Esophagus muscularis mucosa (tissue), 4 donors: ENCODE results near the gene RPL18A. TPM values are rescaled to one million over a fixed set of nuclear protein-coding genes. Genes with fewer than 3 reads are reported as not detected.

ENCODE experiments used
- DNase-seq: peaks from one replicate; pipeline ENCODE4 v3.0.0-alpha.2; 2017; ENCODE audit errors: extremely low spot score
- H3K27ac ChIP-seq, 4 donors: fragments of 200-600 bp; sonication (generic); replicated peaks in 1 of 4; 1 replicate in 3 of 4; 2 replicates in 1 of 4; pipeline ENCODE4 v1.5.1; 2016 to 2019; ENCODE audit warnings: mild to moderate bottlenecking in 1 of 4
- H3K27me3 ChIP-seq, 4 donors: fragments of 200-600 bp; sonication (generic); one replicate each; pipeline versions ENCODE4 v1.5.1 to v1.6.0; 2016 to 2019
- H3K36me3 ChIP-seq, 4 donors: fragments of 200-600 bp; sonication (generic); one replicate each; pipeline ENCODE4 v1.5.1; 2016 to 2019
- H3K4me1 ChIP-seq, 4 donors: fragments of 200-600 bp; sonication (generic); one replicate each; pipeline ENCODE4 v1.5.1; 2016 to 2019
- H3K4me3 ChIP-seq, 4 donors: fragments of 200-600 bp; sonication (generic); 1 replicate in 2 of 4; 2 replicates in 2 of 4; pipeline ENCODE4 v1.5.1; 2016 to 2019; ENCODE audit warnings: mild to moderate bottlenecking in 4 of 4, moderate library complexity in 1 of 4
- H3K9me3 ChIP-seq, 4 donors: fragments of 200-600 bp; sonication (generic); 1 replicate in 3 of 4; 2 replicates in 1 of 4; pipeline ENCODE4 v1.5.1; 2016 to 2019
- EP300 ChIP-seq: sonication (generic); formaldehyde crosslinking; IDR thresholded peaks from one replicate; pipeline ENCODE4 v1.6.1; 2017; ENCODE audit warnings: antibody characterized with exemption
- POLR2A ChIP-seq: fragments of 450-650 bp; IDR thresholded peaks from one replicate; pipeline ENCODE4 v1.6.1; 2017; ENCODE audit warnings: antibody characterized with exemption, moderate library complexity, mild to moderate bottlenecking, low read depth
- POLR2AphosphoS5 ChIP-seq, 2 donors: sonication (generic); formaldehyde crosslinking; IDR thresholded peaks; one replicate each; pipeline ENCODE4 v1.6.1; 2017; ENCODE audit warnings: antibody characterized with exemption in 2 of 2
- WGBS: methylation state at CpG from one replicate; pipeline ENCODE4 v1.1.5; 2018; 5-methylcytosine and 5-hydroxymethylcytosine counted together
- intact Hi-C: fragments of 100-400 bp; cut with DNase I; formaldehyde crosslinking; loops from one replicate; pipeline ENCODE4 v1.15.1; 2023
- total RNA-seq, 4 donors: library from RNA; depleted of rRNA; stranded (reverse); fragments of >200 nt; gene quantifications; one replicate each; pipeline versions ENCODE4 v1.1.0 to v1.2.1, GENCODE V29; 2016
- TF ChIP-seq, protein P1 (sequence below), 3 experiments: fragments of 200-600 bp in 2 of 3; fragments of 450-650 bp in 1 of 3; sonication (generic) in 2 of 3; IDR thresholded peaks; one replicate each; pipeline ENCODE4 v1.5.1; 2017 to 2019; ENCODE audit warnings: antibody characterized with exemption in 3 of 3, mild to moderate bottlenecking in 2 of 3, moderate library complexity in 1 of 3

Gene RPL18A
- total RNA-seq, 4 donors from 2014 or later, result 1,042 to 1,624 (median 1,374) TPM

DNA sequence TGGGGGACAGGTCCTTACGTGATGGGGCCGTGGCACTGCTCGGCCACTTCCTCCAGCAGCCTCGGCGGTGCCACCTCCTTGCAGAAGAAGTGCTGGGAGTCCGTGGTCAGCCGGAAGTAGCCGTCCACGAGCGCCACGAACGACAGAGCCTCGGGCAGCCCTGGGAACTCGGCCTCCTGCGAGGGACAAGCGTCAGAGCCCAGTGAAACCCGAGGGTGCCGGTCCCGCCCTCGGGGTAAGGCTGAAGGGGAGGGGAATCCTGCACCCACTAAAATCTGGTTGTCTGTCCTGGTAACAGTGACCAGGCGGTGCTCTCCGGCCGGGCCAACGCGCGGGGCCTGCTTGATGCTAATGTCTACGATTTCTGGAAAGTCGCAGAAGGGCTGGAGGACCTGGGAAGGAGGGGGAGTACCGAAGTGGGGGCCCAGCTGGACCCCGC is 18.3 kb upstream of the RPL18A start:
- no peak overlapping the region for H3K27ac ChIP-seq
- no peak for DNase-seq
- peak overlapping the region; percentile 28 to 53 (median 35) for H3K4me3 ChIP-seq
- intact Hi-C loops, result no loop called here
- no peak for TF ChIP-seq POLR2AphosphoS5 (IDR thresholded peaks at IDR 0.05)
- no peak for TF ChIP-seq POLR2A
- TF ChIP-seq, protein P1, sequence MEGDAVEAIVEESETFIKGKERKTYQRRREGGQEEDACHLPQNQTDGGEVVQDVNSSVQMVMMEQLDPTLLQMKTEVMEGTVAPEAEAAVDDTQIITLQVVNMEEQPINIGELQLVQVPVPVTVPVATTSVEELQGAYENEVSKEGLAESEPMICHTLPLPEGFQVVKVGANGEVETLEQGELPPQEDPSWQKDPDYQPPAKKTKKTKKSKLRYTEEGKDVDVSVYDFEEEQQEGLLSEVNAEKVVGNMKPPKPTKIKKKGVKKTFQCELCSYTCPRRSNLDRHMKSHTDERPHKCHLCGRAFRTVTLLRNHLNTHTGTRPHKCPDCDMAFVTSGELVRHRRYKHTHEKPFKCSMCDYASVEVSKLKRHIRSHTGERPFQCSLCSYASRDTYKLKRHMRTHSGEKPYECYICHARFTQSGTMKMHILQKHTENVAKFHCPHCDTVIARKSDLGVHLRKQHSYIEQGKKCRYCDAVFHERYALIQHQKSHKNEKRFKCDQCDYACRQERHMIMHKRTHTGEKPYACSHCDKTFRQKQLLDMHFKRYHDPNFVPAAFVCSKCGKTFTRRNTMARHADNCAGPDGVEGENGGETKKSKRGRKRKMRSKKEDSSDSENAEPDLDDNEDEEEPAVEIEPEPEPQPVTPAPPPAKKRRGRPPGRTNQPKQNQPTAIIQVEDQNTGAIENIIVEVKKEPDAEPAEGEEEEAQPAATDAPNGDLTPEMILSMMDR (IDR thresholded peaks at IDR 0.05), result no peak
- no peak for TF ChIP-seq EP300
- H3K4me1 ChIP-seq, result peaks cover 0 to 23% (median 19%) of the 10 kb centered on the region in 4 donors
- H3K9me3 ChIP-seq, result no peaks in the 10 kb centered on the region
- peaks cover 0 to 6% (median 2%) of the 10 kb centered on the region in 4 donors for H3K36me3 ChIP-seq
- WGBS, result 35% methylated on average over 16 of the region's 30 CpGs
- peaks cover 0 to 81% (median 7%) of the 10 kb centered on the region in 4 donors for H3K27me3 ChIP-seq

DNA sequence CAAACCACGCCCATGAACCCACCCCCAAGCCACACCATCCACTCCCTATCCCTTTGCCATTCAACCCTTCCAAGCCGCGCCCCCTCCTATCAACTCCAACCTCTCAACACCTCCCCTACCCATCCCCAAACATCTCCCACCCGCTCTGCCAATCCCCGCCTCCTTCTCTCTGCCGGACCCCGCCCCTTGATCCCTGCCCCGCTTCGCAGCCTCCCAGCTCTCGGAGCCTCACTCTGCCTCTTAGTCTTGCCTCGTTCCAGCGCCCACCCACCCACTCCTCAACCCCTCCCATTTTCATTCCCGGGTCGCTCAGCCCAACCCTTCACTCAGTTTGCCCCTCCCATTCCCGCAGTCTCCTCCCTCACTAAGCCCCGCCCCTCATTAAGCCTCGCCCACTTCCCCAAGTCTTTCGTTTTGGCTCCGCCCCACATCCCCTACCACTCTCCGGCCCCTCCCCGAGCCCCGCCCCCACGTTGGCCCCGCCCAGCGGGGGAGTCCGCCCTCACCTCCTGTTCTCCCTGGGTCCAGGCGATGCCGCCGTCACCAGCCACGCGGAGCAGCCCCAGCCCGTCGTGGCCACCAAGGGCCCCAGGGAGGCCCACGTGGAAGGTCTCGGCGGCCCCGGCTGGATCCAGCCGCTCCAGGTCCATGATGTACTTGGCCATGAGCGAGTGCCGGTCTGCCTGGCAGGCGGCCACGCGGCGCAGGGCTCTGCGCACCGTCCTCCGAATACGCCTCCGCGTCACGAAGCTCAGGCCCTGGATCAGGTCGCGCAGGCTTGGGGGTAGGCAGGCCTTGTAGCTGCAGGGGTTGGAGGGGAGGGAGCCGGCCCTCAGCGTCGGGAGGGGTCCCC is 17.7 kb upstream of the RPL18A start:
- TF ChIP-seq POLR2AphosphoS5 (IDR thresholded peaks at IDR 0.05) (no peak), POLR2A (no peak), EP300 (no peak)
- TF ChIP-seq, protein P1 (IDR thresholded peaks at IDR 0.05), result no peak
- H3K27me3 ChIP-seq, result peaks cover 0 to 87% (median 13%) of the 10 kb centered on the region in 4 donors
- H3K4me1 ChIP-seq, result peaks cover 0 to 28% (median 19%) of the 10 kb centered on the region in 4 donors
- intact Hi-C loops, result no loop called here
- peak overlapping the region in 2 of 4 donors; percentile 13 to 43 for H3K27ac ChIP-seq
- H3K36me3 ChIP-seq, result peaks cover 0 to 6% (median 2%) of the 10 kb centered on the region in 4 donors
- no peak for DNase-seq
- H3K9me3 ChIP-seq, result no peaks in the 10 kb centered on the region
- 35% methylated on average over 25 of the region's 56 CpGs for WGBS
- peak overlapping the region; percentile 28 to 53 (median 35) for H3K4me3 ChIP-seq

DNA sequence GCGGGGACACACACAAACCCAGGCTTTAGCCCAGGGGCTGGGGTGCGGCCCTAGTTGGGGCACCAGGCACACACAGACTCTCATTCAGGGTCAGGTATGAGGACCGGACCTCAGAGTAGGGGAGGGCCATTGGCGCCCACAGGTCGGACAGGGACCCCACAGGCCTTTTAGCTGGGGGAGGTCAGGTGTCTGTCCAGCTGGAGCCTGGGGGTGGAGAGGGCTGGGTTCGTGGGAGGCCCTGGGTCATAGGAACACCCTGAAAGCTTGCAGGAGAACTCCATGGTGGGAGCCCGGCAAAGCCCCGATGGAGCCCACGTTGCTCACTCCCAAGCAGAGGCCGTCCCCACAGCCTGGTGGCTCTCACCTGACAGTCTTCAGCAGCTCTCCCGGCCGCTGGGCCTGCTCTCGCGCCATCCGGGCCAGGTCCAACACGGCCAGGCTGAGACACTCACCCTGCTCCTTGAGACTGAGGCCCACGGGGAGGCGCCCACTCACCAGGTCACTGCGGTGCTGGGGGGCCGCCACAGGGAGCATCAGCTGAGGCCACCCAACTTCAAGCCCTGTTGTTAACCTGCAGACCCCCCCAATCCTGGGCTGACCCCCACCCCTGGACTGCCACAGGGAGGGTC is 16.9 kb upstream of the RPL18A start:
- TF ChIP-seq POLR2AphosphoS5 (IDR thresholded peaks at IDR 0.05) (no peak), EP300 (no peak), POLR2A (no peak)
- TF ChIP-seq, protein P1 (IDR thresholded peaks at IDR 0.05), result no peak
- intact Hi-C loops, result no loop called here
- Histone ChIP-seq H3K36me3 (peaks cover 0 to 5% (median 2%) of the 10 kb centered on the region in 4 donors), H3K27me3 (peaks cover 0 to 92% (median 14%) of the 10 kb centered on the region in 4 donors), H3K4me3 (peak overlapping the region; percentile 28 to 53 (median 35)), H3K27ac (peak overlapping the region in 2 of 4 donors; percentile 13 to 43), H3K4me1 (peaks cover 4 to 36% (median 23%) of the 10 kb centered on the region in 4 donors), H3K9me3 (no peaks in the 10 kb centered on the region)
- no peak for DNase-seq
- WGBS, result 55% methylated on average over 7 of the region's 20 CpGs

DNA sequence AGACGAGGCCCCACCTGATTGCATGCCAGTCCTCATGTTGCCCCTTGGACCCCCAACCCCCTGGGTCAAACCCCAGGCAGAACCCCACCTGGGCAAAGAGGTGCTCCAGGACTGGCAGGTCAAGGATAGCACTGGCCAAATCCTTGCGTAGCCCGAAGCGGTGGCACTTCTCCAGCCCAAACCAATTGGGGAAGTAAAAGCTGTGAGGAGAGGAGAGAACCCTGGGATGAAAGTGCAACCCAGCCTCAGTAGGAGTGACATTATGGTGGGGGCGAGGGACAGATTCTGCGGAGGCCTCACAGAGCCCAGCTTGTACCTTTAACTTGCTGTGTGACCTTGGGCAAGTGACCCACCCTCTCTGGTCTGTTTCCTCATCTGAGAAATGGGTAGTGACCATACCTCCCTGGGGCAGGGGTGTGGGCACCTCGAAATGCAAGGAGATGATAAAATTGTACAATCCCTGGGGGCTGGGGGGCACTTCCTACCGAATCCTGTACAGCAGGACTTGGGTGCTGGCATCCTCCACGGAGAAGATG is 16.4 kb upstream of the RPL18A start:
- no peak overlapping the region for H3K27ac ChIP-seq
- DNase-seq, result no peak
- 92% methylated on average over 8 of the region's 9 CpGs for WGBS
- peaks cover 9 to 41% (median 29%) of the 10 kb centered on the region in 4 donors for H3K4me1 ChIP-seq
- peaks cover 0 to 92% (median 14%) of the 10 kb centered on the region in 4 donors for H3K27me3 ChIP-seq
- H3K36me3 ChIP-seq, result peaks cover 0 to 4% (median 0%) of the 10 kb centered on the region in 4 donors
- intact Hi-C loops, result no loop called here
- TF ChIP-seq POLR2AphosphoS5 (IDR thresholded peaks at IDR 0.05) (no peak), EP300 (no peak), POLR2A (no peak)
- TF ChIP-seq, protein P1 (IDR thresholded peaks at IDR 0.05), result no peak
- H3K9me3 ChIP-seq, result no peaks in the 10 kb centered on the region
- no peak overlapping the region for H3K4me3 ChIP-seq
